Activated CD4-positive, alpha-beta T cell treated with anti-CD3 and anti-CD28 coated beads for 36 hours (primary cell): ENCODE data around the gene H3-3A. TPM values are rescaled to one million over a fixed set of nuclear protein-coding genes. Genes with fewer than 3 reads are reported as not detected.

Experiments
- ATAC-seq: fragments of 200-7000 bp; cut with Tn5 transposase; one replicate; pipeline ENCODE4 v1.10.0; 2021; ENCODE audit warnings: mild to moderate bottlenecking, moderate library complexity
- CTCF ChIA-PET: fragments of 350-600 bp; sonication (Branson Sonifier 250); formaldehyde crosslinking; loops from one replicate; lab custom pipeline; 2021; ENCODE audit warnings: antibody characterized with exemption; lab: Charles Lee
- POLR2A ChIA-PET: fragments of 350-600 bp; sonication (Branson Sonifier 250); formaldehyde crosslinking; loops from one replicate; lab custom pipeline; 2021; ENCODE audit warnings: antibody characterized with exemption, inconsistent platforms; lab: Charles Lee
- DNase-seq: peaks from one replicate; pipeline ENCODE4 v3.0.0-alpha.2; 2020
- H3K27ac Mint-ChIP-seq: one replicate; pipeline ENCODE4 v1.8.0; 2021; ENCODE audit warnings: mixed read lengths
- H3K27me3 Mint-ChIP-seq: one replicate; pipeline ENCODE4 v1.8.0; 2021; ENCODE audit warnings: mixed read lengths
- H3K36me3 Mint-ChIP-seq: one replicate; pipeline ENCODE4 v1.8.0; 2021; ENCODE audit warnings: low read depth, mixed read lengths
- H3K4me1 Mint-ChIP-seq: one replicate; pipeline ENCODE4 v1.8.0; 2021; ENCODE audit warnings: mixed read lengths
- H3K4me3 Mint-ChIP-seq: one replicate; pipeline ENCODE4 v1.8.0; 2021; ENCODE audit warnings: mild to moderate bottlenecking, moderate library complexity, mixed read lengths
- H3K9me3 Mint-ChIP-seq: one replicate; pipeline ENCODE4 v1.8.0; 2021; ENCODE audit warnings: low read depth, mixed read lengths
- intact Hi-C, 2 experiments: fragments of 100-400 bp; cut with DNase I in 1 of 2; cut with micrococcal nuclease in 1 of 2; formaldehyde crosslinking; loops; one replicate each; pipeline versions ENCODE4 v1.14.2 to v1.15.1; 2022 to 2024; cut with DNase I, micrococcal nuclease
- total RNA-seq, 2 experiments: library from RNA; stranded (reverse); gene quantifications; one replicate each; pipeline ENCODE4 v1.2.3, GENCODE V29; 2021

The H3-3A gene
- total RNA-seq = 100 to 1,000 TPM; 176 to 275 TPM

DNA sequence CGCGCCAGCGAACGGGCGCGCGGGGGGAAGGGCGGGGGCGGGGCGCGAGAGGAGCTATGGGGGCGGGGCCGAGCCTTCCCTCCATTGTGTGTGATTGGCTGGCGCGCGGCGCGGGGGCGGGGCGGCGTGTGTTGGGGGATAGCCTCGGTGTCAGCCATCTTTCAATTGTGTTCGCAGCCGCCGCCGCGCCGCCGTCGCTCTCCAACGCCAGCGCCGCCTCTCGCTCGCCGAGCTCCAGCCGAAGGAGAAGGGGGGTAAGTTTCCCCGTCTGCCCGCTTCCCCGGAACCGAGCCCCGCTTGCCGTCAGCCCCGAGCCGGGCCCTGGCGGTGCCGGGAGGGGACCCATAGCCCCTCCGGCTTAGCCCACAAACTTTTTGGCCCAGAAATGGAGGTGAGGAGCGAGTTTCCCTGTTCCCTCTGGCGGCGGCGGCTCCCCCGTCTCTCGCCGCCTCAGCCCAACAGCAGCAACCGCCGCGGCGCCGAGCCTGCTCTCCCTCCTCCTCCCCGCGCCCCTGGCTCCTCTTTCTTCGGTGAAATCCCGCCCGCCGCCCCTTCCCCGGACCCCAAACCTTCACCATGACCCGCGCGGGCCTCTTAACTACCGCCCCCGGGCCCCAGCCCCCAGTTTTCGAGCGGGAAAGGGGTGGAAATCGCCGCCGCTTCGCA lies at the start of gene H3-3A:
TSS of gene H3-3A (plus strand) at position 159 of the 666 bp plus-strand sequence. CDS start 1,636 bp downstream, outside the sequence.
- CTCF ChIA-PET = interaction anchor here (0.8 to 1.3 kb wide), 6 partner anchors 20 to 116 kb away, joined by 3 to 6 read pairs (median 4); no protein-coding TSS in a partner anchor
- Mint-ChIP-seq H3K4me3 (peak within 1 kb of the TSS; percentile 97), H3K4me1 (peaks cover 34% of the 10 kb centered on the region), H3K27me3 (no peaks in the 10 kb centered on the region), H3K36me3 (peaks cover 43% of the 10 kb centered on the region), H3K9me3 (no peaks in the 10 kb centered on the region), H3K27ac (peak within 1 kb of the TSS; percentile 100)
- intact Hi-C loops = loop anchor here (1.0 to 10.0 kb wide), 17 partner anchors 48 to 672 kb away; partner anchors contain the start of genes ACBD3 (in 2 of the 2), SDE2 (in 2 of the 2), SRP9 (in 2 of the 2) and ITPKB (in 1 of the 2)
- DNase-seq (peak; percentile 99), ATAC-seq (peak; percentile 87)
- POLR2A ChIA-PET = interaction anchor here (0.5 to 2.3 kb wide), 12 partner anchors 10 to 878 kb away, joined by 3 to 34 read pairs (median 4); partner anchors contain the start of genes COQ8A, PYCR2 and SDE2

DNA sequence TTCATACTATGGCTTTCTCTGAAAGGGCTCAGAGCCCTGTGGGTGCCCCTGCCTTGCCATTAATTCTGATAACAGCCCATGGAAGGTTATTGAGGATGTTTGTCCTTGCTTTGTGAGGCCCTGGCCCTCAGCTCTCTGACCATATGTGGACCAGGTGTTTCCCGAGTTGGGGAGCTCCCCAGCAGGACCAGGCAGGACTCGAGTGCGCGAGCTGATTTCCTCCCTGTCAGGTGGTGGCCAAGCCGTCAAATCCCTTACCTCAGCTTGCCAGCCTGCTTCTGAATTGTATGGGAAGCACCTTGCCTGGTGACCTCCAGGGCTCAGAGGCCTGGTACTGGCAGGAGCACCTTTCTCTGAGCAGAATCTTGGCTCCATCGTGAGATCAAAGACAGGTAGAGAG lies 45.4 kb upstream of the H3-3A start:
- Mint-ChIP-seq H3K4me3 (no peak overlapping the region), H3K27me3 (no peaks in the 10 kb centered on the region), H3K9me3 (no peaks in the 10 kb centered on the region), H3K27ac (no peak overlapping the region), H3K36me3 (no peaks in the 10 kb centered on the region), H3K4me1 (no peaks in the 10 kb centered on the region)
- CTCF ChIA-PET = no interaction called here
- ATAC-seq = no peak
- DNase-seq = no peak
- intact Hi-C loops = no loop called here
- POLR2A ChIA-PET = no interaction called here

DNA sequence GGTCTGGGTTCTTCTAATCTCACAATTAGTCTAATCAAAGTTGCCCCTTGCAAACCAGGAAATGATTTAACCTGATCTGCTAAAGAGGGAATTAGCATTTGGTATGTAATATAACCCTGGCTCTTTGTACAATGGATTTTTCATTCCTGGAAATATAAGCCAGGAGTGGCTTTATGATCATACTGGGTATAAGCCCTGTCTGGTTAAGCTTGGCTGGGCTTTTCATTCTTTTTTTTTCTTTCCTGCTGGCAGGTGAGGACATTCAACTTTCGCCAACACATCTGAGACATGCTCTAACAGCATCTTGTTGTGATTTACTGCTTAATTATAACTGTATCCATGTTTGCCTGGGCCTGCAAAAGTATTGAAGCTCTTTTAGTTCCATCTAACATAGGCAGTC lies 42.9 kb upstream of the H3-3A start:
- CTCF ChIA-PET = interaction anchor here (0.6 to 0.9 kb wide), 2 partner anchors 9 to 656 kb away, joined by 3 read pairs; no protein-coding TSS in a partner anchor
- Mint-ChIP-seq H3K27me3 (no peaks in the 10 kb centered on the region), H3K36me3 (no peaks in the 10 kb centered on the region), H3K4me3 (no peak overlapping the region), H3K27ac (no peak overlapping the region), H3K9me3 (no peaks in the 10 kb centered on the region), H3K4me1 (no peaks in the 10 kb centered on the region)
- POLR2A ChIA-PET = interaction anchor here (0.6 kb wide), 1 partner anchor 54 kb away, joined by 4 read pairs; no protein-coding TSS in a partner anchor
- intact Hi-C loops = no loop called here
- no peak for ATAC-seq
- no peak for DNase-seq

DNA sequence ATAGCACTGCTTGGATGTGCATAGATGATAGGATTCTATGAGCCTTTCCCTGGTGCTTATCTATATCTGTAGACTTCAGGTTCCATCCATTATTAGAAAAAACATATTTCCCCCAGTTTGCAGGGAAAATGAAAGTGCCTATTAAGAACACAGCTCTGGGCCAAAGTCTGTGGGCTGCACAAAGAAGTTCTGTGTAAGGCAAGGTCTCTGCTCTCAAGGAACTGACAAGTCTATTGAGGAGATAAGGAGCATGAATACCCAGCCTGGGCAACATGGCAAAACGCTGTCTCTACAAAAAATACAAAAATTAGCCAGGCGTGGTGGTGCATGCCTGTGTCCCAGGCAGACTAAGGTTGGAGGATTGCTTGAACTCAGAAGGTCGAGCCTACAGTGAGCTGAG lies 41.1 kb upstream of the H3-3A start:
- CTCF ChIA-PET = interaction anchor here (1.8 kb wide), 1 partner anchor 43 kb away, joined by 4 read pairs; no protein-coding TSS in a partner anchor
- Mint-ChIP-seq H3K9me3 (no peaks in the 10 kb centered on the region), H3K27ac (no peak overlapping the region)

DNA sequence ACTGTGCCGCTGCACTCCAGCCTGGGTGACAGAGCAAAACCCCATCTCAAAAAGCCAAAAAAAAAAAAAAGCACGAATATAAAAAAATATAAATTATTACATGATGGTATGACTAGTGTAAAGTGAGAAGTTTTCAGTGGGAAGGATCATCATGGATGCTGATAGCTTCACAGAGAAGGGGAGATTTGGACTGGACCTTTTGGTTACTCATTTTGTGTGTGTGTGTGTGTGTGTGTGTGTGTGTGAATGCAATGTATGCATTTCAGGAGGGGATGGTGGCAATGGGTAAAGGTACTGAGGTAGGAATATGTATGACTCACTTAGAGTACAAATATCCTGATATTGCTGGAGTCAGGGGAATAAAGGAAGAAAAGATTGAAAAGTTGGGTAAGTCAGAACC lies 40.7 kb upstream of the H3-3A start:
- Mint-ChIP-seq H3K27me3 (no peaks in the 10 kb centered on the region), H3K9me3 (no peaks in the 10 kb centered on the region), H3K4me1 (no peaks in the 10 kb centered on the region), H3K36me3 (no peaks in the 10 kb centered on the region), H3K4me3 (no peak overlapping the region), H3K27ac (no peak overlapping the region)
- ATAC-seq = no peak
- intact Hi-C loops = no loop called here
- POLR2A ChIA-PET = interaction anchor here (0.6 kb wide), 1 partner anchor 38 kb away, joined by 8 read pairs; no protein-coding TSS in a partner anchor
- no peak for DNase-seq
- CTCF ChIA-PET = interaction anchor here (1.8 kb wide), 1 partner anchor 43 kb away, joined by 4 read pairs; no protein-coding TSS in a partner anchor

More for the DNA sequence above, 41.1 kb upstream of the H3-3A start:
- ATAC-seq (no peak), DNase-seq (no peak)
- Mint-ChIP-seq H3K4me1 (no peaks in the 10 kb centered on the region), H3K4me3 (no peak overlapping the region), H3K36me3 (no peaks in the 10 kb centered on the region), H3K27me3 (no peaks in the 10 kb centered on the region)
- intact Hi-C loops = no loop called here
- POLR2A ChIA-PET = no interaction called here

DNA sequence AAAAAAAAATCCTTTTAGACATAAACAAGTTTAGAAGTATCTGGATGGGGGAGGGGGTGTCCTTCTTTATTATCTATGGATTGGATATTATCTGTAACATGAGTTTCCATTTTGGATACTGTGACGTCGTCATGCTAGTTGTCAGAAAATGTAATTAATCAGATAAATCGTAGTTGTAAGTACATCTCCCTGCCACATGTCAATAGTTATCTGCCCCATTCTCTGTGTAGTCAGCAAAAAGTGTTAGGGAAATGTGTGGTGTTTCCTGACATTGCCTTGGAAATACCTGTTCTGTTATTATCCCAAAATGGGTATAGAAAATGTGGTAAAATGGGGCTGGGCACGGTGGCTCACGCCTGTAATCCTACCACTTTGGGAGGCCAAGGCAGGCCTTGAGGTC lies 38.8 kb upstream of the H3-3A start:
- no peaks in the 10 kb centered on the region for H3K27me3 Mint-ChIP-seq
- ATAC-seq = no peak
- H3K9me3 Mint-ChIP-seq = no peaks in the 10 kb centered on the region
- intact Hi-C loops = no loop called here
- no peaks in the 10 kb centered on the region for H3K4me1 Mint-ChIP-seq
- no peak for DNase-seq
- ChIA-PET CTCF (interaction anchor here (0.9 kb wide), 1 partner anchor 41 kb away, joined by 3 read pairs; no protein-coding TSS in a partner anchor), POLR2A (no interaction called here)
- H3K4me3 Mint-ChIP-seq = no peak overlapping the region
- no peak overlapping the region for H3K27ac Mint-ChIP-seq
- no peaks in the 10 kb centered on the region for H3K36me3 Mint-ChIP-seq

DNA sequence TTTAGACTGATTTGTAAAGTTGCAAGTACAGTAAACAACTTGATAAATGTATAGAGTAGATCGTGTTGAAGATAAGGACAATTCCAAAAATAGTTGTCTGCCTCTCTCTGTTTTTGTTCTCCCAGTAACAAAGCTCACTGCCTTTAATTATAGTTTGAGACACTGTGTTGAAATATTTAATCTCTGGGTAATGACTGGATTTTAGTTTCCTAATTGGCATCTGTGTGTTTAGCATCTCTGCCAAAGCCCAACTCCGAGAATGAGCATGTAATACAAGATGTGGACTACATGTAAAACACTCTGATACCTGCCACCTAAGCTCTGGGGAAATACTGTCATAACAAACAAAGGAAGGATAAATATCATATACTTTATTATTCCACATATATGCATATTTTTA lies 35.7 kb upstream of the H3-3A start:
- ATAC-seq = no peak
- Mint-ChIP-seq H3K36me3 (no peaks in the 10 kb centered on the region), H3K27me3 (no peaks in the 10 kb centered on the region), H3K9me3 (no peaks in the 10 kb centered on the region), H3K4me3 (no peak overlapping the region), H3K4me1 (no peaks in the 10 kb centered on the region), H3K27ac (no peak overlapping the region)
- CTCF ChIA-PET = interaction anchor here (1.0 kb wide), 1 partner anchor 13 kb away, joined by 4 read pairs; no protein-coding TSS in a partner anchor
- no peak for DNase-seq
- intact Hi-C loops = no loop called here
- POLR2A ChIA-PET = no interaction called here

DNA sequence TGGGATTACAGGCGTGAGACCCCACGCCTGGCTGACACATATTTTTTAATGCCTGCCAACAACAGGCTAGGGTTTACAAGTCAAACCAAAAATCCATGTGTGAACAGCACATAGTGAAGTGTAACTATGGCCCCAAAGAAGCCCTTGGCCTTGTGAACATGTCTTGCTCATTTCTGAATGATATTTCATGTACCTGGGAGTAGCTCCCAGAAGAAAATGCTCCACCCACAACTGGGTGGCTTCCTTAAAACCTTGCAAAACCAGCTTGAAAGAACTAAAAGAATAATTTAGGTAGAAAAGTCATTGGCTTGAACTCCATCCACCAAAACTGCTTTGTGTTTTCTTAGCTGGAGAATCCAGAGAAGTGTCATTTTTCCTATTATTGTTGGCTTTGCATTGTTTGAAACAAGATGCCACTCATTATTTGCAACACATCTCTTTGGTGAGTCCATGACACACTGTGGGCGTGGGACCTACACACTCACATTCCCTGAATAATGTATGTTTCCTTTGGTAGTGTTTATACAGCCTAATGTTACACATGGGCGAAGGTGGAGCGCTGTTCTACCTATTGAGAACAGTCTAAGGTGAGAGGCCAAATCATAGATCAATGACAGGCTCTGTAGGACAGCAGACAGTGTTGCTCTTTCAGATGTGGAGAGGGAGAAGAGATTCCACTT lies 34.8 kb upstream of the H3-3A start:
- Mint-ChIP-seq H3K4me3 (no peak overlapping the region), H3K36me3 (no peaks in the 10 kb centered on the region), H3K27me3 (no peaks in the 10 kb centered on the region), H3K9me3 (no peaks in the 10 kb centered on the region), H3K27ac (no peak overlapping the region), H3K4me1 (no peaks in the 10 kb centered on the region)
- ATAC-seq = no peak
- intact Hi-C loops = no loop called here
- CTCF ChIA-PET = interaction anchor here (0.8 to 1.0 kb wide), 2 partner anchors 8 to 14 kb away, joined by 3 to 4 read pairs; no protein-coding TSS in a partner anchor
- DNase-seq = no peak
- POLR2A ChIA-PET = no interaction called here

DNA sequence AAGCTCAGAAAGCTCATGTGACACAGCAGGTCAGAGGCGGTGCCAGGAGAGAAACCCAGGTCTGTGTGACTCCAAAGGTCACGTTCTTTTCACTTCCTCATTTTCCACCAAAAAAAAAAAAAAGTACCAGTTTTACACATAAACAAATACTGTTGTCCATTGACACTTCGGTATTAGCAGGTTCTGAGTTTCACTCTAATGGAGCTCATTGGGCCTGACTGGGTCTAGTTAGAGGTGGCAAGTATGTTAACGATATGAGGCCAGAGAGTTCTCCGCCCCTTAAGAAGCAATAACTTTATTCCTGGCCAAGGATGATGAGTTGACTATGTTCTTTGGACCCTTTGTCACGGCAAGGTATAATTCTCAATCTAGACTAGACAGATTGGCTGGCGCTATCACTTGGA lies 33.4 kb upstream of the H3-3A start:
- no peaks in the 10 kb centered on the region for H3K36me3 Mint-ChIP-seq
- no peaks in the 10 kb centered on the region for H3K9me3 Mint-ChIP-seq
- no peak for DNase-seq
- H3K27me3 Mint-ChIP-seq = no peaks in the 10 kb centered on the region
- CTCF ChIA-PET = interaction anchor here (0.6 to 0.9 kb wide), 3 partner anchors 110 to 273 kb away, joined by 3 to 4 read pairs (median 4); no protein-coding TSS in a partner anchor
- POLR2A ChIA-PET = interaction anchor here (0.6 kb wide), 1 partner anchor 142 kb away, joined by 8 read pairs; no protein-coding TSS in a partner anchor
- no peak for ATAC-seq
- no peak overlapping the region for H3K27ac Mint-ChIP-seq
- H3K4me1 Mint-ChIP-seq = no peaks in the 10 kb centered on the region
- intact Hi-C loops = no loop called here
- H3K4me3 Mint-ChIP-seq = no peak overlapping the region

DNA sequence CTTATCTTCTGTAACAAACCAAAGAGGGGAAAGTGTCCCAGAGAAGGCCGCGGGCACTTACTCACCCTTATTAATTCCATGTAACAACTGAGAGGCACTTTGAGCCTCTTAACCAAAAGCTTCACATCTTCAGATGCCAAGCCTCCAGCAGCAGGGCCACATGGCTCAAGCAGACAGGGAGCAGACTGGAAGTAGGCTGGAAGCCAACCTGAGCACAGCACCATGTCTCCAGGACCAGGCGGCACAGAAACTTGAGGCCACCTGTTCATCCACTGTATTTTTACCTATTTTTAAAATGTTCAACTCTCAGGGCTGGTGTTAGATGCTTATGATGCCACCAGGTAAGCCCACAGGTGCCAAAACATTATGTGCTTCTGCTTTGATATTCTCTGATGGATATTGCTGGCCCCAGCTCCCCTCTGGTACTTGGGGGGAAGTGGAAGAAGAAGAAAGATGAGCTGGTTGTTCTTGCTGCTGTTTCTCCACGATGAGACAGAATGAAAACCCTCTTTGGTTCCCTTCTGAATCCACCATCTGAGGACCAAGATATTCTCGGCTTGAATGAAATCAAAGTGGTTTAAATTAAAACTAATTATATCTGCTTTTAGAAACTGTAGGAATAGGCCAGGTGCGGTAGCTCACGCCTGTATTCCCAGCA lies 32.8 kb upstream of the H3-3A start:
- CTCF ChIA-PET = interaction anchor here (0.8 to 0.9 kb wide), 2 partner anchors 21 to 257 kb away, joined by 3 to 4 read pairs; no protein-coding TSS in a partner anchor
- Mint-ChIP-seq H3K4me3 (no peak overlapping the region), H3K4me1 (no peaks in the 10 kb centered on the region), H3K27ac (no peak overlapping the region), H3K36me3 (no peaks in the 10 kb centered on the region), H3K9me3 (no peaks in the 10 kb centered on the region), H3K27me3 (no peaks in the 10 kb centered on the region)
- DNase-seq (no peak), ATAC-seq (no peak)
- POLR2A ChIA-PET = interaction anchor here (0.6 kb wide), 1 partner anchor 142 kb away, joined by 8 read pairs; no protein-coding TSS in a partner anchor
- intact Hi-C loops = no loop called here

DNA sequence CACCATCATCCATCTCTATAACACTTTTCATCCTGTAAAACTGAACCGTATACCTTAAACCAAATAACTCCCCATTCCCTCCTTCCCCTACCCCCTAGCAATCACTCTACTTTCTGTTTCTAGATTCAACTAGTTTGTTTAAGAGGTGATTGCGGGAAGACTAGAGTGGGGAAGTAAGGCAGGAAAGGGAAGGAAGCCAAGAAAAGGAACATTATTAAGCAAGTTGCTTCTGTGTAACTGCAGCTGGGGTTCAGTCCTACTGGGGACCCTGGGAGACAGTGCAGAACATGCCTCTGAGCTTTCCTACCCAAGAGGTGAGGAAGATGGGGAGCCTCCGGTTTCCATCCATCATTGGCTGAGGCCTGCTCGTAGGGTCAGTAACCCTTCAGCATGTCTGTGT lies 28.9 kb upstream of the H3-3A start:
- no peaks in the 10 kb centered on the region for H3K9me3 Mint-ChIP-seq
- H3K27ac Mint-ChIP-seq = no peak overlapping the region
- ATAC-seq (no peak), DNase-seq (no peak)
- H3K36me3 Mint-ChIP-seq = no peaks in the 10 kb centered on the region
- ChIA-PET CTCF (interaction anchor here (0.6 to 1.6 kb wide), 2 partner anchors 12 to 23 kb away, joined by 3 read pairs; no protein-coding TSS in a partner anchor), POLR2A (no interaction called here)
- no peaks in the 10 kb centered on the region for H3K27me3 Mint-ChIP-seq
- intact Hi-C loops = no loop called here
- no peaks in the 10 kb centered on the region for H3K4me1 Mint-ChIP-seq
- no peak overlapping the region for H3K4me3 Mint-ChIP-seq
